WTC11 (cell line): ENCODE measurements around the gene ALKBH2.

Source experiments
- ATF6 ChIP-seq: sonication (generic); formaldehyde crosslinking; IDR thresholded peaks from 2 replicates; pipeline ENCODE4 v1.8.1; 2023; ENCODE audit warnings: mild to moderate bottlenecking, missing genetic modification reagents
- CTCF ChIP-seq: fragments of 200-600 bp; IDR thresholded peaks from 2 replicates; pipeline ENCODE4 v1.8.0; 2022; ENCODE audit warnings: antibody characterized with exemption
- ERG ChIP-seq: fragments of 250-450 bp; sonication (Bioruptor Pico); IDR thresholded peaks from 2 replicates; pipeline ENCODE4 v1.8.0; 2021; ENCODE audit warnings: mild to moderate bottlenecking
- FOXP4 ChIP-seq: sonication (generic); formaldehyde crosslinking; IDR thresholded peaks from 2 replicates; pipeline ENCODE4 v1.8.0; 2022; ENCODE audit warnings: mild to moderate bottlenecking, missing genetic modification reagents
- SMAD3 ChIP-seq: sonication (generic); formaldehyde crosslinking; IDR thresholded peaks from 2 replicates; pipeline ENCODE4 v1.8.0; 2022; ENCODE audit warnings: missing genetic modification reagents, mild to moderate bottlenecking, borderline replicate concordance
- SP1 ChIP-seq: sonication (generic); formaldehyde crosslinking; conservative IDR thresholded peaks from 2 replicates; pipeline ENCODE4 v1.8.1; 2022; ENCODE audit warnings: missing genetic modification reagents
- ZBTB21 ChIP-seq: sonication (generic); formaldehyde crosslinking; IDR thresholded peaks from 2 replicates; pipeline ENCODE4 v1.8.1; 2023; ENCODE audit warnings: mild to moderate bottlenecking, missing genetic modification reagents, borderline replicate concordance

GRCh38 chr12:109065154-109065852, 28.0 kb downstream of the ALKBH2 start:
- TF ChIP-seq CTCF (no peak), ZBTB21 (no peak), SMAD3 (CRISPR knock-in tag) (no peak), FOXP4 (CRISPR knock-in tag) (no peak), SP1 (CRISPR knock-in tag) (no peak), ERG (CRISPR knock-in tag) (no peak), ATF6 (CRISPR knock-in tag) (no peak)
